HG03139 (cell line): ENCODE results near the gene MBNL2.

Experiments
- ATAC-seq: cut with Tn5 transposase; IDR thresholded peaks from one replicate; pipeline ENCODE4 v1.9.1; 2021; ENCODE audit not compliant: unreplicated experiment

Gene MBNL2

GRCh38 chr13:97289514-97290298, 67.6 kb downstream of the MBNL2 start:
- ATAC-seq: no peak

GRCh38 chr13:97295283-97296182, 73.4 kb downstream of the MBNL2 start:
- no peak for ATAC-seq

GRCh38 chr13:97296740-97297139, 74.6 kb downstream of the MBNL2 start:
- ATAC-seq: no peak

DNA sequence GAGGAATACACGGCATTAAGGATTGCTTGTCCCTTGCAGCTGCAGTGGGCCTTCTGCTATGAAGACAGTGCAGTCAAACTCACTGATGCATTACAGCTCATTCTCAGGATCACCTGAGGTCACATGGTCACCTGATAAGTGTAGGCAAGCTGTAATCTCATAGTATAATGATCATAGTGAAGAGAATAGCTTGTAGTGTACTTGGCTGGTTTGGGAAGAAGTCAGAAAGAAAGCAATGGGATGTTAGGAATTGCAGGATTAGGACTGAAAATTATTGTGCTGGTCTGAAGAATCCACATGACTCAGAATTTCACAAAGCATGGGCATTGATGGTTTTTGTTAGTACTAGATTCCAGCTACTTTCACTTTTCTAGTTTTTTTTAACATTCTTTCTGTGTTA, 76.7 kb downstream of the MBNL2 start:
- ATAC-seq: no peak

- ATAC-seq: no peak
Measured at GRCh38 chr13:97300871-97301270, 78.7 kb downstream of the MBNL2 start.

- ATAC-seq: no peak
Measured at GRCh38 chr13:97301382-97302095, 79.4 kb downstream of the MBNL2 start.

DNA sequence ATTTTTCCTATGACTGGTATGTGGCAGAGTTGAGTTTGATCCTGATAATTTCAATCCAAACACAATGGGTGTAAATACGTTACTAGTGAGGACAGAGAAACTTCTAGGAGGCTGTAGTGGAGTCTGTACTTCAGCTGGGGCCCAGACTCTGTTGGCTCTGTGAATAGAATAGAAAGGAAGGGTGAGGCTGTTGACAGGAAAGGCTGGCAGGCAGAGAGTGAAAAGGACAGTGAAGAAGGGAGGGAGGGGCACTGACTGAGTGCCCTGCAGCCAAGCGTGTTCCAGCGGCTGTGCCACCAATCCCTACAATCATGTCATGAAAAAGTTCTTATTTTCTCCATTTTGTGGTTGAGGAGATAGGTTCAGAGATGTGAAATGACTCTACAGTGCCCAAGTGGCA, 80.5 kb downstream of the MBNL2 start:
- no peak for ATAC-seq

DNA sequence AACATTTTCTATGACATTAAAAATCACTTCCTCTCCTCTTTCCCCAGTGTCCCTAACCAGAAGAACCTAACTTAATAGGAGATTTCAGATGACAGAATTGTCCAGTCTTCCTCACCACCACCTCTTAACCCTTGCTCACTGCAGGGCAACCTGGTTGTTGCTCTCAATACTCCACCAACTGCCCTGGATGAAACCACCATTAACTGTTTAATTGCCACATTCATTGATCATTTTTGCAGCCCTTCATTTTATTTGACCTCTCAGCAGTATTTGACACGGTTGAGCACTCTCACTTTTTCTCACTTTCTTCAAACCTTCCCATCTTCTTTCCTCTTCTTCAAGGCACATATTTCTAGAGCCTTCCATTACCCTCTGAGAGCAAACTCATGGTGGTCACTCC, 84.0 kb downstream of the MBNL2 start:
- no peak for ATAC-seq

- ATAC-seq: no peak
Measured at GRCh38 chr13:97306645-97307044, 84.5 kb downstream of the MBNL2 start.

GRCh38 chr13:97307118-97307881, 85.2 kb downstream of the MBNL2 start:
- ATAC-seq: no peak

DNA sequence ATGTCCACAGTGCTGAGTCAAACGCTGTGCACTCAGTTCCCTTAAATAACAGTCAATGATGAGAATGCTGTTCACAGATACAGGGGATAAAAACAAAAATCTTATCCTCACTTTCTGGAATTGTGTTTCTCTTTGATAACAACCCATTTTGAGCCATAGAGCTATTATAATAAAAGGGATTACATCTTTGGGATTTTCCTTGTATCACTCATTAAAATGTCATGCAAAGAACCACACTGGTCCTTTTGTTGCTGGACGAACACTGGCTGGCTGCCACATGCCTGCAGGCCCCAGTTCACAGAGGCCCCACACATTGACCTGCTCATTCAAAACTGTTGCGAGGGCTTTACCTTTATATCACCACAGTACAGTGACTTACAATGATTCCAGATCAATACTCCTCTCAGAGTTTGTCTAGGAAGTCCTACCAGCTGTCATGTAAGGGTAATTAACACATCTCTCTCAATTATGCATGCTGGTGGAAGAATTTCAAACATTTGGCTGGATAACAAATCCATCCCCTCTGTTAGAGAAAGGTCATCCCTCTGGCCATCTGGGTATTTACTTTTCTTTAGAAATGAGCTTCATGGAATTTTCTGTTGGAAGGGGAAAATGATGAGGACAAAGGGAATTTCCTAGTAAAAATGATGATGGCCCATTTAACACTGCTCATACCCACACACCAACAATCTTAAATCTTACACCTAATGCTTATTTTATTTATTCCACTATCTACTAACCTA, 85.9 kb downstream of the MBNL2 start:
- no peak for ATAC-seq

DNA sequence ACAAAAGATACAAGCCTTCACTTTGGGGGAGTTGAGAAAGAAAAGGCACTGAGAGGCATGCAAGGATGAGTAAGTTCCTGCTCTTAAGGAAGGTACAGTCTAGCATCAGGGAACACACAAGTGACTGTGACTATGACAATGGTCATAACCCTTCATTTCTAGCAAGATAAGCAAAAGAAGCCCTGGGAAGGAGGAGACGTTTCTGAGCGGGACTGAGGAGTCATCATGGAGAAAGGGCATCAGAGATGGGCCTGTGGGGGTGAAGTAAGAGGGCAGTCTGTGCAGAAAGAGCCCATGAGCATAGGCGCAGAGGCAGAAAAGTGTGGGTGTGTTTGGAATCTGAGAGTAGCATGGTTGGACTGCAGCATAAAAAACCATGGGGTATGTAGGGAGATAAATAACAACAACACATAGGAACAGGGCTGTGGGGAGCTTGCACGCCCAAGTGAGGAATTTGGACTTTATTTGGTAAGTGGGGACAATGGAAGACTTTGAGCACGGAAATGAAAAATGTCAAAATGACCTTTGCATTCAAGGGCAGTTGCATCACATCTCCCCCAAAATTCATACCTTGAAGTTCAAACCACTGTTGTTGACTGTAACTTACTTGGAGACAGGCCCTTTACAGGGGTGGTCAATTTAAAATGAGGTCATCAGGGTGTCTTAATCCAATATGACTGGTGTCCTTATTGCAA, 86.7 kb downstream of the MBNL2 start:
- no peak for ATAC-seq

GRCh38 chr13:97310809-97311436, 88.8 kb downstream of the MBNL2 start:
- ATAC-seq: no peak

GRCh38 chr13:97311956-97312355, 89.8 kb downstream of the MBNL2 start:
- no peak for ATAC-seq

DNA sequence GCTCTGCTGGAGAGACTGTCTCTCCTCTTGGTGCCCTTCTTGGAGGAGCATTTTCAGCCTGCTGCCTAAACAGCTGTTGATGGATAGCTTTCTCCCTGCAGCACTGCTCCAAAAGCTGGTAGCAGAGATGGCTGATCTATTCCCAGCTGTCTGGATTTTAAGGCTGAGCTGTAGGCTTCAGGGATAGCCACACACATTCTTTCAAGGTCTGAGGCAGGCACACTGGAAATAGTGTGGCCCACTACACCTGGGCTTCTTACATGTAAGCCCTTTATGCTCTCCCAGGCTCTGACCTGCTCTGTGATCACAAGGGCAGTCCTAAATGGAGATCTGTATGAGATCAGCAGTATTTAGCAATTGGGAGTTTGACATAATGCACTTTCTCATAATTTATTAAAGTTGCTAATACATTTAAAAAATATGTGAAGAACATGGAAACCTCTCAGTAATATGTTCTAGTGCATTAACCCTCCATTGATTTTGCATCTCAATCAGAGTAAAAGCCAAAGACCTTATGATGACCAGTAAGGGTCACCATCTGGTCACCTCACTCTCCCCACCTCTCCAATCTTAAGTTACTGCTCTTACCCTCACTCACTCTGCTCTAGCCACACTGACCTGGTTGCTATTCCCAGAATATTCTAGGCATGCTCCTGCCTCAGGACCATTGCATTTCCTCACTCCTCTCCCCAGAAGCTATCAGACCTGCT, 91.6 kb downstream of the MBNL2 start:
- no peak for ATAC-seq

GRCh38 chr13:97316390-97316789, 94.3 kb downstream of the MBNL2 start:
- no peak for ATAC-seq

DNA sequence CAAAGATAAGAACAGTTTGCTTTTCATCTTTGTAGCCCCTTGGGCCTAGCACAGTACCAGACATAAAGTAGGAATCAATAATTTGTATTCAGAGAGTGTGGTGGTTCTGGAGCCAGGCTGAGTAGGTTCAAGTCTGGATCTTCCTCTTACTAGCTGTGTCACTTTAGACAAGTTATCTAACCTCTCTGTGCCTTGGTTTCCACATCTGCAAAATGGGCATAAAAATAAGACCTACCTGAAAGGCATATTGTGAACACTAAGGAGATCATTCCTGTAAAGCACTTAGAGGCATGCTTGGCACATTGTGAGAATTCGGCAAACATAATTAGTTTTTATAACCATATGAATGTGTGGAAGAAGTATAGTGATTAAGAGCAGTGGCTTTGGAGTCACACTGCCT, 95.8 kb downstream of the MBNL2 start:
- ATAC-seq: no peak

DNA sequence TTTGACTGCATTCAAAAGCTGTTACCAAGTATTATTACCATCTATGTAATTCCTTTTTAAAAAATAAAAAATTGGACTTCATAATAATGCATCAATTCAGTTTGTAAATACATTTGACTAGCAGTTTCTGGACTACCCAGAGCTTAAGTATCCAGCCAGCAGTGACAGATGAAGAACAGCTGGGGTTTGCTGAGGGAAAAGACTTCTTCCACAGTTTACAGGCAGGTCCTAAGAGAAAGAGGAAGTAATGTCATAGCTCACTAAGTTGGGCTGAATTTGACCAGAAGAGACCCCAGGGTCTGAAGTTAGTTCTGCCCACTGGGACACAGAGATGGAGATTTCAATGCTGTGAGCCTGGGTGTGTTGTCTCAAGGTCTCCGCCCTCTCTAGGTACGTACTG, 96.4 kb downstream of the MBNL2 start:
- ATAC-seq: no peak
